ENCODE results near the gene RBP5.

GRCh38 chr12:7169951-7170350, 41.3 kb upstream of the RBP5 start:
- TF ChIP-seq CTCF (IDR thresholded peaks at IDR 0.05; ENCODE audit: low read depth, low read length) (no peak), MAX (IDR thresholded peaks at IDR 0.05; ENCODE audit: low read depth, low read length) (no peak), MYC (IDR thresholded peaks at IDR 0.05; ENCODE audit: low read depth, low read length) (no peak), POLR2A (IDR thresholded peaks at IDR 0.05; ENCODE audit: extremely low read depth, insufficient read length) (no peak)
